Daoy (cell line): ENCODE data around the gene FRMD8. TPM values are rescaled to one million over a fixed set of nuclear protein-coding genes. Genes with fewer than 3 reads are reported as not detected.
"Not testable (repeated sequence)": the region's sequence is repeated elsewhere in the genome, so short reads cannot be mapped to it uniquely, and the experiment has no call there.

ENCODE experiments used
- DNase-seq: peaks from one replicate; pipeline ENCODE4 v3.0.0-alpha.2; 2015; ENCODE audit warnings: low read depth
- total RNA-seq: library from RNA; depleted of rRNA; stranded (reverse); fragments of >200 nt; shearing (Covaris generic); gene quantifications from 2 replicates; pipeline ENCODE4 v1.2.3, GENCODE V29; 2014; rRNA removed

The FRMD8 gene
- total RNA-seq, 1 experiment from 2014 or later: 48.9 TPM

DNA sequence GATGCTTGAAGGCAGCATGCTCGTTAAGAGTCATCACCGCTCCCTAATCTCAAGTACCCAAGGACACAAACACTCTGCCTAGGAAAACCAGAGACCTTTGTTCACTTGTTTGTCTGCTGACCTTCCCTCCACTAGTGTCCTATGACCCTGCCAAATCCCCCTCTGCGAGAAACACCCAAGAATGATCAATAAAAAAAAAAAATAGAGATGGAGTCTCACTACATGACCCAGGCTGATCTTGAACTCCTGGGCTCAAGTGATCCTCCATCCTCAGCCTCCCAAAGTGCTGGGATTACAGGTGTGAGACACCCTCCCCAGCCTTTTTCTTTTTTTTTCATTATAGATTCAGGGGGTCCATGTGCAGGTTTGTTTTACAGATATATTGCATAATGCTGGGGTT lies 65.8 kb downstream of the FRMD8 start:
- DNase-seq: not testable (repeated sequence)

- DNase-seq: no peak
Observed at GRCh38 chr11:65452806-65453490, 66.5 kb downstream of the FRMD8 start.

GRCh38 chr11:65454311-65454695 lies 67.9 kb downstream of the FRMD8 start:
- no peak for DNase-seq

GRCh38 chr11:65454696-65455456 lies 68.4 kb downstream of the FRMD8 start:
- no peak for DNase-seq

DNA sequence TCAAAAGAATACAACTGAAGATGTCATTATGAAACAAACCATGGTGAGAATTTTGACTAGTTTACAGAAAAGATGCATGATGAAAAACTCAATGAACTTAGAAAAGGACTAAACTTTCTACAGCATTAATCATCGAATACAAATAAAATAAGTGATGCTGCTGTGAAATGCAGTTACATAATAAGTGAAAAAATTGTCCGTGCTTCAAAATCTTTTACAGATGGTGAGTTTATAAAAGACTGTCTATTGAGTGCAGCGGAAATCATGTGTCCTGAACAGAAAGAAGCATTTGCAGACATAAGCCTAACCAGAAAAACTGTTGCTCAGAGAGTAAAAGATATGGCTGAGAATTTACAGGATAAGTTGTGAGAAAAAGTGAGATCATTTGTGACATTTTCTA lies 70.0 kb downstream of the FRMD8 start:
- DNase-seq: no peak

GRCh38 chr11:65459552-65459951 lies 73.1 kb downstream of the FRMD8 start:
- no peak for DNase-seq

Other genes starting within 250 kb of the FRMD8 start
- gene SPDYC, start 216.4 kb upstream of the FRMD8 start, total RNA-seq: not detected in 2 replicates
- 30.1 and 30.7 TPM in 2 replicates for gene CAPN1, start 204.7 kb upstream of the FRMD8 start, total RNA-seq
- gene POLA2, start 124.7 kb upstream of the FRMD8 start, total RNA-seq: 26.5 and 31.2 TPM in 2 replicates
- 2.8 and 2.9 TPM in 2 replicates for gene CDC42EP2, start 71.8 kb upstream of the FRMD8 start, total RNA-seq
- 47.7 and 47.8 TPM in 2 replicates for gene DPF2, start 52.8 kb upstream of the FRMD8 start, total RNA-seq
- gene TIGD3, start 31.9 kb upstream of the FRMD8 start, total RNA-seq: 0.34 and 0.42 TPM in 2 replicates
- gene SLC25A45, start 4.0 kb upstream of the FRMD8 start, total RNA-seq: 0.23 TPM in 1 of 2 replicates, not detected in the other
- gene NEAT1, start 36.2 kb downstream of the FRMD8 start, total RNA-seq: 1.8 and 2.6 TPM in 2 replicates
- 452 and 478 TPM in 2 replicates for gene MALAT1, start 112.4 kb downstream of the FRMD8 start, total RNA-seq
- 69.4 and 84.5 TPM in 2 replicates for gene SCYL1, start 138.4 kb downstream of the FRMD8 start, total RNA-seq
- gene LTBP3, start 171.7 kb downstream of the FRMD8 start, total RNA-seq: 31.0 and 49.4 TPM in 2 replicates
- gene ZNRD2, start 183.8 kb downstream of the FRMD8 start, total RNA-seq: 77.3 and 117 TPM in 2 replicates
- 23.7 and 30.2 TPM in 2 replicates for gene FAM89B, start 185.9 kb downstream of the FRMD8 start, total RNA-seq
- 30.9 and 34.2 TPM in 2 replicates for gene EHBP1L1, start 189.4 kb downstream of the FRMD8 start, total RNA-seq
- not detected in 2 replicates for gene KCNK7, start 209.2 kb downstream of the FRMD8 start, total RNA-seq
- 16.6 and 22.4 TPM in 2 replicates for gene MAP3K11, start 227.6 kb downstream of the FRMD8 start, total RNA-seq
- 15.1 and 16.2 TPM in 2 replicates for gene PCNX3, start 229.1 kb downstream of the FRMD8 start, total RNA-seq